HL-60/S4 treated with phorbol 12-myristate 13-acetate at 8.2 ng/mL for 4 days and 3 days (cell line): ENCODE measurements around the gene RGS4.

Experiments used
- in situ Hi-C: fragments of 300-500 bp; cut with MboI; formaldehyde crosslinking; loops from 2 replicates; pipeline ENCODE4 v1.15.0; 2022; ENCODE audit warnings: low sequenced_read_pairs

The RGS4 gene

DNA sequence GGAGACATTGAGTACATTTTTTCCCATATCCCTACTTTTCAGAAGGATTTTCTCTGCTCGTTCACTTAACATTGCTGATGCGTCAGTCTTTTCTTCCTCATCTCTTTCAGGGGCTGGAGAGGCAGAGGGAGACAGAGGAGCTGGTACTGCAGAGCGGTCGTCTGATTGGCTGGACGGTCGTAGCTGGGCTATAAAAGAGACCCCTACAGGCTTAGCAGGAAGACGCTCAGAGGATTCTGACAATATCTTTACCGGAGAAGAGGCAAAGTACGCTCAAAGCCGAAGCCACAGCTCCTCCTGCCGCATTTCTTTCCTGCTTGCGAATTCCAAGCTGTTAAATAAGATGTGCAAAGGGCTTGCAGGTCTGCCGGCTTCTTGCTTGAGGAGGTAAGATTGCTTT is at the start of gene RGS4:
TSS of gene RGS4 (plus strand) at position 220 of the 400 bp plus-strand sequence. CDS start at position 344, 124 bp downstream.
- in situ Hi-C loops: no loop called here

- in situ Hi-C loops: no loop called here
Measured at GRCh38 chr1:163022129-163022528, 47.0 kb upstream of the RGS4 start.

DNA sequence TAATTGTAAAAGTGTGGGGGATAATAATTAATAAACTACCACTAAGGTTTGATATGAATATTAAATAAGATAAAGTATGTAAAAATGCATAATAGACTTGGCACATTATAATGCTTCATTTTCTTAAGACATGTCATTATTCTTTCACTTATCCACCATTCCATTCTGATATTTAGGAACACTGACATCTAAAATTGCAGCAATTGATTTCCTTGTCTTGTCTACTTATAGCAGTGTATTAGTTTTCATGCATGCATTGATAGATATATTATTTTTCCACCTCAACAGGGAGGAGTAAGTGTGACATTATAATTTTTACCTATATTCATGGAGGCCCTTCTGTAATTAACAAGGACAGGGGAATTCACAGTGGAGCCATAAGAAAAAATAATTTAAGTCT is 41.6 kb upstream of the RGS4 start:
- in situ Hi-C loops: no loop called here

DNA sequence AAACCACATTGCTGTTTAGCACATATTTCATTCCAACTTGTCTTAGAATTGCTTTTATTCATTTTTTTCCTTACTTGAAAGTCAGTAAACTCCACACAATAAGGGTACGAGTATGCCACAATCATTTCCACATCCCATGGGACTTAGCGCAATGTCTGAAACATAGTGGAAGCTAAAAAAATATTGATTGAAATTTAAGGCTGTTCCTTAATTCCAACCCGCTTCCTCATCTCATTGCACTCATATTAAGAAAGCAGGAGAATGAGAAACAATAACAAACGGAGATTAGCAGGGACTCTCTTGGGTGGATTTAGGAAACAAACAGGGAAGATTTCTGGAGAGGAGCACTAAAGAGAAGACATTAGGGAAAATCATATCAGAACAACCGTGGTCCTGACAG is 39.3 kb upstream of the RGS4 start:
- in situ Hi-C loops: no loop called here

DNA sequence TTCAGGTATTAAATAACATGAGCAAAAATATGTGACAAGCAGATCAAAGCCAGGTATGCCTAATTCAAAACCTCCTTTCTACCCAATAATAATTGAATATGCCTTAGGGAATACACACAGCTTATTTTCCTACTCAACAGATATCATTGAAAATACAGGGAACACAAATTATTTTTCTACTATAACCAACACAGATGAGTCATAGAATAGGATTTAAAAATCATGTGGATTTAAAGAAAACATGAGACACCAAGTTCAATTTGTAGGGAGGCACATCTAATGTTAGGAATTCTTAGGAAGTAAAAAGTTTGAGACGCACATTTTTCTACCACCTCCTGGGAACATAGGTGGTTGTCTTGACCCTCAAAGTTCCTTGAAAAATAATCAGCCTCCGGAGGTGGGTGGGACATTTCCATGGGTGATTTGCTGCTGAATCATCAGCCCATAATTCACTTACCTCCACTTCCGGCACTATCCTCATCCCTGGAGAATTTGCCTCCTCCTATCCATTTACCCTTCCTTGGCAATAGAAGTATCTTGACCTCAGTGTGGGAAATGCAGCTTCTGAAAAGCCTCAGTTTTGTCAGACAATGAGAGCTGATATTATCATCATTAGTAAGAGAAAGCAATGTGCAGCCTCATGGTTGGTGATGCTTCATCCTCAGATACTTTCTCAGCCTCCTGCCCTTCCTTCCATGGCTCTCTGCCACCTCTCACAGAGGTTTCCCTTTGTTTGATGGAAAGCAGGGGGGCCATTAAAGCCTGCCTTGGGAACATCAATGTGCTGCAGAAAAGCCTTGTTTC is 33.5 kb upstream of the RGS4 start:
- in situ Hi-C loops: no loop called here

GRCh38 chr1:163036671-163037070 is 32.5 kb upstream of the RGS4 start:
- in situ Hi-C loops: no loop called here

- in situ Hi-C loops: no loop called here
Measured at GRCh38 chr1:163038928-163039706, 30.0 kb upstream of the RGS4 start.

GRCh38 chr1:163039707-163040093 is 29.5 kb upstream of the RGS4 start:
- in situ Hi-C loops: no loop called here

- in situ Hi-C loops: no loop called here
Measured at GRCh38 chr1:163046071-163046470, 23.1 kb upstream of the RGS4 start.

DNA sequence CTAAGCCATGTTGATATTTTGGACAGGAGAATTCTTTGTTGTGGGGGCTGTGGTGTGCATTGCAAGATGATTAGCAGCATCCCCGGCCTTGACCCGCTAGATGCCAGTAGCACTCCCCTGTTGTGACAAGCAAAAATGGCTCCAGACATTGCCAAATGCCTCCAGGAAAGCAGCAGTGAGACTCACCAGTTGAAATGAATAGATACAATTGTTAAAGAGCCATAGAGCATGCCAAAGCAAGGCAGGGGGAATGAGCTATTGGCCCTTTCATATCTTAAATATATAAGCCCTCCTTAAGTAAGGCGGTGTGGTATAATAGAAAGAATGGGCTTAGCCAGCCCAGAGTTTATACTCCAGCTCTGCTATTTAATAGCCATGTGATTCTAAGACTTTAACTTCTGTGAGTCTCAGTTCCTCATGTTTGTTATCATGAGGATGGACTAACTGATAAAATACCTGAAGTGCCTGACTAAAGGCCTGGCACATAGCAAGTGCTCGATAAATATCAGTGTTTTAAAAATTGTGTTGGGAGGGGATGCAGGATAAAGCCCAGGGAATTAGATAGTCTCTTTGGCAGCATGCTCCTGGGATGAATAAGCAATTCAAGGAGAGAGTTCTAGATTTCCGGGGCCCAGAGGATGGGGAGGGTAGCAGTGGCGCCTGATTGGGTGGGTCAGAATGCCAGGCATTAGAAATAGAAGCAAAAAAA is 21.1 kb upstream of the RGS4 start:
- in situ Hi-C loops: no loop called here

DNA sequence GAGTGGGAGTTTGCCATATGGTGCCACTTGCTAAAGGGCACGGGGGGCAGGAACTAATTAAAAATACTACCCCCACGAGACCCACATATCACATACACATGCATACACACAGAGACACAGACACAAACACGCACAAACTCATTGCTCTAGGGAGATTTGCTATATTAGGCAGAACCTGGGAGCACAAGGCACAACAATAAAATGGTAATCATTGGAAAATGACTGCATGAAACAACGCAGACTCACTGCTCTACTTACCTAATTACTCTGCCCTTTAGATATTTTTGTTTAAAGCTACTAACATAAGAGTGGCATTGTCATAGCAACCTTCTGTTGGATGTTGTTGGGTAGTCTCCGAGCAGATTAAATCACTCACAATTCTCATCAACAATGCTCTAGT is 20.3 kb upstream of the RGS4 start:
- in situ Hi-C loops: no loop called here

GRCh38 chr1:163049296-163049695 is 19.9 kb upstream of the RGS4 start:
- in situ Hi-C loops: no loop called here

DNA sequence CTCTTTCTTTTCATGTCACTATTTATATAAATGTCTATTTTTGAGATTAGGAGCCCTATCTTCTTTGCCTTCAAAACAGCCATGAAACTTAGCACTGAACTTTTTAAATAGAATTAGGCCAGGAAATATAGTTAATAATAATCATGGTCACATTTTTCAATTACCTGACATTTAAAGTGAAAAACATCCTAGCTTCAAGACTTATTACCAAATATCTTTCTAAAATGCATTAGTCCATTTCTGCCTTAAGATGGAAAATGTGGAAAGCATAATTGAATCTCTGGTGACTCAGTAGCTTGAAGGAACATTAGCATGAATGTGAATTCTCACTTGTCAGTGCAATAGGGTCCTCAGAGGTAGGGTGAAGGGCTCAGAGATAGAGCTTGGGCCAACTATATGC is 18.7 kb upstream of the RGS4 start:
- in situ Hi-C loops: no loop called here

DNA sequence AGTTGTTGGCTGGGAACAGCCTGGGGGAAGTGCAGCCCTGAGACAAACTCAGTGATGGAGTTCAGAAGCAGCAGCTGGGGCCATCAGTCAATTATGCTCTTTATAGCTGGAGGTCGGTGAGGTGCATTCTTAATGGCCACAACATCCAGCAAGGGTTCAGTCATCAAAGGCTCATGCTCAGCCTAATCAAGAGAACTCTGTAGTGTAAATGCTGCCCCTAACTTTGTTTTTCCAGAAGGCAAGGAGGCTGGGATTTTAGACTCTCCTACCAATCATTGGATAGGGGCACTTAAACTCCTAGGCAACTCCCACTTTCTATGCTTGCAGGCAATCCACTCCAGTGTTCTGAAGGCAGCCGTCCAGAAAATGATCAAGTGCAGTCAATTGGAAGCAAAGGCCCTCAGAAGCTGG is 15.0 kb upstream of the RGS4 start:
- in situ Hi-C loops: no loop called here

DNA sequence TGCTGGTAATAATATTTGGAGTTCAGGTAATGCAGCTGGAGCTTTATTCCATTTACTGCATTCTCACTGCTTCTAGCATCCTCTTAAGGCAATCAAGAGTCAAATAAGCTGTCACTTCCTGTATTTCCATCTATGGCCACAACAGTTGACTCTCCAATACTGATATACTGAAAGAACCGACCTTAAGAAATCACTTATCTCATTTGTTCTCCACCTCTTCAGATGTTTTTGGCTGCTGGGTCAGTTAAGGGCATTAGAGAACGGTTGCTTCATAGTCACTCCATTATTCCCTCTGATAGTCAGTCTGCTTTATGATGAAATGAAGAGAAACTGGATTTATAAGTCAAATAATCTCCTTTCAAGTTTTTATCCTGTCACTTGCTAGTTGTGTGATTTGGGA is 14.2 kb upstream of the RGS4 start:
- in situ Hi-C loops: no loop called here

- in situ Hi-C loops: no loop called here
Measured at GRCh38 chr1:163055531-163055930, 13.6 kb upstream of the RGS4 start.

DNA sequence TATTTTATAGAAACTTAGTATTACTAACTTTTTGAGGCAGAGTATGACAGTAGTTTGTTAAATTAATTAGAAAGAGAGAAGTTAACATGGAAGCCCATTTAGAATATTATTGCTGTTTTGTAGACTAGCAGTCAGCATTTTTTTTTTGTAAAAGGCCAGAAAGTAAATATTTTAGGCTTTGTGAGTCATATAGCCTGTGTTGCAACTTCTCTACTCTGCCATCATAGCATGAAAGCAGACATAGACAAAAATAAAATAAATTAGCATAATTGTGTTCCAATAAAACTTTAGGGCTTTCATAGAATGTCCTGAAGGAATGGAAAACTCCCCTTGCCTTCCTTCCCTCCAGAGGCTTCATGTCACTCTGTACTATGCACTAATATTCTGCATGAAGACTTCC is 12.3 kb upstream of the RGS4 start:
- in situ Hi-C loops: no loop called here

GRCh38 chr1:163060343-163061007 is 8.7 kb upstream of the RGS4 start:
- in situ Hi-C loops: no loop called here

- in situ Hi-C loops: no loop called here
Measured at GRCh38 chr1:163063143-163063542, 6.0 kb upstream of the RGS4 start.

DNA sequence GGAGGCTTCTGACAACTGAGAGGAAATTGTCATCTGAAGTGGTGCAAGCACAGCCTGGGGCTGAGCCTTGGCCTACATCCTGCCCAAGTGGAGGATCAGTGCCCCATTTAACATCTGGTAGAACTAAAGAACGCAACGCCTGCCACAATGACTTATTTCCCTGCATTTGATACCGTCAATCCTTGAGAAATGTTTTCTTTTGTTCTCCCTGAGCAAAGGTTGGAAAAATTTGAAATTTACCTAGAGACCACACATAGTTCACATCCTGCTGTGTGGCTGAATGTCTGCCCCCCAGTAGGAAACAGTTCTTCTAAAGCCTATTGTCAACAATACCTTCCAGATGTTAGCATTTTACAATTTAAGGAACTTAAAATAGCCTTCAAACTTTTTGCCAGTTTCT is 5.6 kb upstream of the RGS4 start:
- in situ Hi-C loops: no loop called here

- in situ Hi-C loops: no loop called here
Measured at GRCh38 chr1:163066168-163066567, 3.0 kb upstream of the RGS4 start.
